Measurements from ENCODE around the gene EFNA1.

GRCh38 chr1:155092641-155093040, 35.0 kb upstream of the EFNA1 start:
- TF ChIP-seq MAFK (IDR thresholded peaks at IDR 0.05; ENCODE audit: low read depth, low read length) (no peak), CTCF (conservative IDR thresholded peaks at IDR 0.05; ENCODE audit: low read depth, low read length) (no peak), CEBPB (IDR thresholded peaks at IDR 0.05; ENCODE audit: low read depth, low read length) (no peak), POLR2A (IDR thresholded peaks at IDR 0.05; ENCODE audit: low read depth, low read length) (no peak), MAZ (IDR thresholded peaks at IDR 0.05; ENCODE audit: borderline replicate concordance, low read depth, low read length) (no peak), BHLHE40 (IDR thresholded peaks at IDR 0.05; ENCODE audit: low read depth, low read length) (no peak), MXI1 (IDR thresholded peaks at IDR 0.05; ENCODE audit: borderline replicate concordance, low read depth, low read length) (no peak), RAD21 (IDR thresholded peaks at IDR 0.05; ENCODE audit: low read length) (no peak), FOS (IDR thresholded peaks at IDR 0.05; ENCODE audit: low read depth, low read length) (no peak), RFX5 (IDR thresholded peaks at IDR 0.05; ENCODE audit: low read depth, low read length) (no peak), RCOR1 (IDR thresholded peaks at IDR 0.05; ENCODE audit: insufficient replicate concordance, low read length) (no peak)
- TF ChIP-seq, protein P1, sequence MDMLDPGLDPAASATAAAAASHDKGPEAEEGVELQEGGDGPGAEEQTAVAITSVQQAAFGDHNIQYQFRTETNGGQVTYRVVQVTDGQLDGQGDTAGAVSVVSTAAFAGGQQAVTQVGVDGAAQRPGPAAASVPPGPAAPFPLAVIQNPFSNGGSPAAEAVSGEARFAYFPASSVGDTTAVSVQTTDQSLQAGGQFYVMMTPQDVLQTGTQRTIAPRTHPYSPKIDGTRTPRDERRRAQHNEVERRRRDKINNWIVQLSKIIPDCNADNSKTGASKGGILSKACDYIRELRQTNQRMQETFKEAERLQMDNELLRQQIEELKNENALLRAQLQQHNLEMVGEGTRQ (IDR thresholded peaks at IDR 0.05; ENCODE audit: low read depth, low read length) = no peak
